ENCODE data around the gene B4GALT2.

Gene B4GALT2

DNA sequence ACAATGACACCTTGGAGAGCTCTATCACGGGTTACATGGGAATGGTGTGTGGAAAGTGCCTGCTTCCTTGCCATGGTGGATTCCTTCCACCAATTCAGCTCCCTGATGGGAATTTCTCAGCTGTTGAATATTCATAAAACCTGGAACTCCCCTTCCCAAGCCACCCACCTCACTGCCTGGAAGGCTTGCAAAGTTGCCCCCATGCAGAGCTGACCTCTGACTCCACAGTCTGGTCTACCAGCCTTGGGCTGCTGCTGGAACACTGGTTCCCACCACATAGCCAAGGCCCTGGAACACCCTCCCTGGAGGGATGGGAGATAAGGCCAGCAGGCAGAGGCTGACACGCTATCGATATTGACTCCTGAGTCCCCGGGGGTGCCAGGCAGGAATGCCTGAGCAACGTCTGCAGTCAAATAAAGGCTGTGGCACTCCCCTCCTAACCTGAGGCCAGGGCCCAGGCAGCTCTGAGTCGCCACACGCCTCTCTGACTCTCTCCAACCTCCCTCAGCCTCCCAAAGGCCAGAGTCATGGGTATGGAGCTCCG is 21.2 kb downstream of the B4GALT2 start:
- DNase-seq (ENCODE audit: low read depth in 4 of 4, low spot score in 1 of 4): no peak

DNA sequence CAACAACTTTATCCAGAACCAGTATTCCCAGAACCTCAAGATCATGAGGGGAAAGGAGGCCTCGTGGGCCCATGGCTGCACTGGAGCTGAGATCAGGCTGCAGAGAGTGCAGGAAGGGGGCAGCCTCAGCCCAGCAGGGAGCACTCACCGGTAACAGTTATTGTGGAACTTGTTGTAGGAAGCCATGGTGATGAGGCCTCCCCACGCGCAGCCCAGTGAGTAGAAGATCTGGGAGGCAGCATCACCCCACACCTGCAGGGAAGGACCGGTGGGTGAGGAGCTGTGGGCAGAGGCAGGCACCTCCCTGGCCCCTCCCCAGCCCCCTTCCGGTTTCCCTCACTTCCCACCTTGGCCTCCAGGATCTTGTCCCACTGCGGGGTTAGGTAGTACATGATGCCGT is 23.2 kb downstream of the B4GALT2 start:
- no peak for DNase-seq (ENCODE audit: low read depth in 4 of 4, low spot score in 1 of 4)

DNA sequence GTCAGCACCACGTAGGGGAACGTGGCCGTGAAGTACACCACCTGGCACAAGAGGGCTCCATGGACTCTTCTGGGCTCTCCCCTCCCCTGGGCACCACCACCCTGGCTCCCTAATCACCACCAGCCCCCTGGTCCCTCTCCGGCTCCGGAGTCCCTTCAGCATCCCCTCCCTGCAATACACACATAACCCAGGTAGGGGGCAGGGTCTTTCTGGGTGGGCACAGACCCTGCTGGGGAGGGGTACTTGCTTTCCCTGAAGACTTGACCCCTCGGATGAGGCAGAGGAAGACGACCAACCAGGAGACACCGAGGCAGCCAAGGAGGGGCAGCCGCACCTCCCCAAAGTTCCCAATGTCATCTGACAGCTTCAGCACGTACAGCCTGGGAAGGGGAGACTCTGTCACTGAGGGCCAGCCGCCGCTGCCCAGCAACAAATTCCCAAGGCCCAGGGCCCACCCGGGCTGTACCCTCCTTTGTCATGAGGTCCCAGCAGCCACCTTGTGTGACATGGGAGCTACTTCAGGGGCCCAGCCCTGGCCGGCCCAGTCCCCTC is 23.7 kb downstream of the B4GALT2 start:
- DNase-seq (ENCODE audit: low read depth in 4 of 4, low spot score in 1 of 4): no peak

DNA sequence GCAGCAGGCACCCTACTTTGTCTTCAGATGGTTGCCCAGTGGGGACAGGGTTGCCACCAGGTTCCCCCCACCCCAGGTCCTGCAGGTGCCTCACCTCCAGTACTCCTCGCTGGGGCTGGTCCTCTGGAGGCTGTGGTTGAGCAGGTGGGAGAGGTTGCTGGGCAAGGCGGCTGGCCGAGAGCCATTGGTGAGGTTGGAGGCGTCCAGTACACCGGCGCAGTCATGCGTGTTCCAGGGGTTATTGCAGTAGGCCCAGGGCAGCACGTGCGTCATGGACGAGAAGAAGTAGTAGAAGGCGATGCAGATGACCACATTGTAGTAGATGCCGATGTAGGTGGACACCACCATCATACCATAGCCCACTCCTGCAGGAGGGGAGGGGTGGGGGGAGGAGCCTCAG is 29.2 kb downstream of the B4GALT2 start:
- DNase-seq (ENCODE audit: low read depth in 4 of 4, low spot score in 1 of 4): no peak

DNA sequence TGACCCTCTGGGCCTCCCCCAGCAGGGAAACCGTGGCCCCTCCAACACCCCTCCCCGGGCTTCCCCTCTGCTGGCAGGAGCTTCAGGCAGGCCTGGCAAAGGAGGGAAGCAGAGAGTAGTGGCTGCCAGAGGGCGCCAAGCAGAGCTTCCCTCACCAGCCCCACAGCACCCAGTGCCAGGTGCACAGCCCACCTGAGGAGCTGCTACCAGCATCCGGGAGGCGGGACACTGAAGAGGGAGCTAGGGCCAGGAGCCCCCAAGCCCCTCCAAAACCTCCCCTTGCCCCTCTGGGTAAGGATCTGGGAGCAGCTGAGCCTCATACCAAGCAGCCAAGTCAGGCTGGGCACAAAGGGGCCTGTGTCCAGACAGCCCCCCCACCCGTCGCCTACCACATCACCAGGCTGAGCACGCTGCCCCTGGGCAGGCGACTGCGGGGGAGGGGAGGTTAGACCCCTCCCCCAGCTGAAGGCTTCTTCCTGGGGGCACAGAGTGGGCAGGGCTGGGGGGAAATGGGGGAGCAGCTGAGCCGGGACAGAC is 32.0 kb downstream of the B4GALT2 start:
- no peak for DNase-seq (ENCODE audit: low read depth in 4 of 4, low spot score in 1 of 4)

DNA sequence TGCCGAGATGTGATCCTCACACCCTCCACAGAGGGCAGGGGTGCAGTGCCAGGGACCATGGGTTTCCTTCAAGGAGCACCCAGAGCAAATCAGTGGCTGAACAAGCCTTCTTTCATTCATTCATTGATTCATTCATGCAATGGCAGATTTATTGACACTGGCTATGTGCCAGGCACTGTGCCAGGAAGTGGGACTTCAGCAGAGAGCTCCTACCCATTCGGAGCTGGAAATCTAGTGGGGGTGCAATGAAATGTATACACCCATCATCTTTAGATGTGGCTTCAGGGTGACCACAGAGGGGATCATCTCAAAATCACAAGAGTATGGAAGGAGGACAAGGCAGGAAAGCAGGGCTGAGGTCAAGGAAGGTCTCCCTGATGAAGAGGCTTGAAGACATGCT is 33.4 kb downstream of the B4GALT2 start:
- DNase-seq (ENCODE audit: low read depth in 4 of 4, low spot score in 1 of 4): no peak

DNA sequence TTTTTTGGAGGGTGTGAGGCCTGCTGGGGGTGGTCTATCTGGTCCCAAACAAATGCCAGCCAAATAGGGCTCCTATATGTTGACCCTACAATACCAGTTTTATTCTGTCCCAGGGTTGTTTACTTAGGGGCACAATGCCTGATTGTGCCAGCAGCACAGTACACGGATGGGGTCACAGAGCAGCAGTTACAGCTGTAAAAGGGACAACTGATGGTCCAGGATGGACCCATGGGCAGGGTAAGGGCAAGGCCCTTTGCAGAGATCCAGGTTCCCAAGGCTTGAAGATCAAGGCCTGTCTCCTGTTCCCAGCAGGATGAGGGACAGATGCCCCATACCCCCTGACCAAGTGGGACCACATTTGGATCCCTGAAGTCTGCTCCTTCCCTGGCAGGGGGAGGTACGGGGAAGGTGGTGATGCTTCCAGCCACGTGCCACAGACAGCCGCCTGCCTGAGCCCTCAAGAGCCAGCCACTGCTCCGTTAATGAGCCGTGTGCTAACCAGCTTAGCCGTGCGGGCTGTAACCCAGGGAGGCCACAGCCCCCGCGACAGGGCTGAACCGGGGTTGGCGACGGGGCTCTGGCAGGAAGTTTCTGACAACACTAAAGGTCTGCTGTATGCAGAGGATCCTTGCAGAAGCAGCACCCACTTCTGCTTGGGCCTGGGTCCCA is 34.1 kb downstream of the B4GALT2 start:
- DNase-seq (ENCODE audit: low read depth in 4 of 4, low spot score in 1 of 4): no peak

DNA sequence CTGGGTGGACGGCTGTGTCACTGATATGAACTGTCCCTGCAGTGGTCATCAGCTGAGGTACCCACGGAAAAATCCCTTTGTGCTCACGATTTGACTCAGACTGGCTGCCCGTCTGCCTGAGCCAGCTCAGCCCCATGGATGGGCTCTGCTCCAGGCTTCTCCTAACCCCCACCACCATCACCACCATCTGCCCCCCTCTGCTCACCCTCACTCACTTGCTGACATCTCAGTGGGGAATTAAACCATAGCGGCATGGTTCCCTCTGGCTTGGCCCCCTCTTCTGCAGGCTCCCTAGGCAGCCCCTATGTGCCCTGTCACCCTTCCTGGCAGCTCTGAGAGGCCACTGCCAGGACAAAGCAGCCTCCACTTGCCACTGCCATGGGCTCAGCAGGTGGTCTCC is 34.9 kb downstream of the B4GALT2 start:
- DNase-seq (ENCODE audit: low read depth in 4 of 4, low spot score in 1 of 4): no peak

DNA sequence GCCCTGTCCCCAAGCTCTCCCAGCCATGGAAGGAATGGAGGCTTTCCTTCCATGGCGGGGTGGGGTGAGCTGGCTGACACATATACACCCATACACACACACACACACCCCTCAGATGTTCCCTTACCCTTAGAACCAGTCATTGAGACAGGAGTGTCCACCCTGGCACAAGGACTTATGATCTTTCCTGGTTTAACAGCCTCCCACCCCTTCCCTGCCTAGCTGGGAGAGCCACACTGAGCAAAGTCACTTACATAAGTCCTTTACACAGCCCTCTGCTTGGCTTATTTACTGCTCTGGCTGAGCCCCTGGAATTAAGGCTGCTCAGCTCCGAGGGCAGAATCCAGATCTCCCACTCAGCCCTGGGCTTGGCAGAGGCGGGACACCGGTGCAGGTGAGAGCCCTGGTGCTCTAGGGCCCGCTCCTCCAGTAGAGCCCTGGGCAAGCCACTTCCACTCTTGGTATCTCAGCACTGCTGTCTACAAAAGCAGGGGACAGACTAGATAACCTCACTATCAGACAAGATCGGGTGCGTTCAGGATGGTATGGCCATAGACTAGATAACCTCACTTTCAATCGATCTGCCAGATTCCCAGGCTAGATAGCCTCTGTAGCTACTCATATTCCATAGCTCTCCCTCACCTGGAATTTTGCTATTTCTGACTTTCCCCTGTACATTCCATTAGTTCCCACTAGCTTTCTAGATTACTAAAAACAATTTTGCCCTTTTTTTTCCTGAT is 35.5 kb downstream of the B4GALT2 start:
- no peak for DNase-seq (ENCODE audit: low read depth in 4 of 4, low spot score in 1 of 4)

DNA sequence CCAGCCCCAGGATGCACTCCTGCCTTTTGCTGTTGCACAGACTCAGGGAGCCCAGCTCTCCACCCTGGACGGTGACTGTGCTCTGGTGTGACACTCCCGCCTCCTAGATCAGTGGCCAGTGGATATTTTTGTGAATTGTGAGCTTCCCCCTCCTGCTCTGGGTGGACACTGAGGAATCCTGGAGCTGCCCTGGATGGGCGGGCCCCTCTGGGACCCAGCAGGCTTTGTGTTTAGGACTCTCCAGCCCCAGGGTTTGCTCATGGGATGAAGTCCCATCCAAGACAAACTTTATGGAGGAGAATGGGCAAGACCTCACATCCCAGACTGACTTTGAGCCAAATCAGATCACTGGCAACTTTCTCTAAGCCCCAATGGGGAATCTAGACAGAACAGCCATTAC is 36.2 kb downstream of the B4GALT2 start:
- DNase-seq (ENCODE audit: low read depth in 4 of 4, low spot score in 1 of 4): no peak

DNA sequence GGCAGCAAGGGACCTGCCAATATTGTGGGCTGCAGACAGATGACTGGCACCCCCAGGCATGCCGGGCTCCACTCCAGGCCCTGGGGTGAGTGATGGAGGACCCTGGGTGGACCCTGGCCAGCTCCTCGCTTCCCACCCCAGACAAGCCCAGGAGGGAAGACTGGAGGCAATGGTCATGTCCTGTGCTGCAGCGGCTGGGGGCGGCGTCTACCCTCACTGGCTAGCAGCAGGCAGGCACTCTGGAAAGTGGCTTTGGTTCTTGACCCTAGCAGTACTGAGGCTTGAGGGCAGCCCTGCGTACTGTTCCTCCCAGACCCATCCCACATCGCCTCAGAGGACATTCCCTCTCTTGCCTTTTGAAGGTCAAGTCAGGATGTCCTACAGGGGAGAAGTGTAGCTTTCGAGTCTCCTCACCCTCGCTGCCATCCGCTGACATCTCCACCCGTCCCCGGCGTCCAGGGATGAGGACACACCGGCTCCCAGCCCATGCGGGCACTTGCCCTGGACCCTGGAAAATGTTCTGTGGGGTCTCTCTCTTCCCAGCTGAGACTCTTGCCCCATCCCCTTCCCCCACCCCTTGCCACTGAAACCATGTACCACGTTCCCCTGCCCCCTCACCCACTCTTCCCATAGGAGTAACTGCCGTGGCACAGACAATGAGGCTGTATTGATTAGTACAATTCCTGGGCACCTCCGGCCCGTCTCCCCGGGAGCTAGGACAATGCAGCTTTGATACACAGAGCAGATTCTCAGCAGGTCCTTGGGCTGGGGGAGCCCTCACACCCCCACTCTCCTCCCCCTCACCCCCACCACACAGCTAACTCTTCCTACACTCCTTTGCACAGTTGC is 37.3 kb downstream of the B4GALT2 start:
- no peak for DNase-seq (ENCODE audit: low read depth in 4 of 4, low spot score in 1 of 4)

DNA sequence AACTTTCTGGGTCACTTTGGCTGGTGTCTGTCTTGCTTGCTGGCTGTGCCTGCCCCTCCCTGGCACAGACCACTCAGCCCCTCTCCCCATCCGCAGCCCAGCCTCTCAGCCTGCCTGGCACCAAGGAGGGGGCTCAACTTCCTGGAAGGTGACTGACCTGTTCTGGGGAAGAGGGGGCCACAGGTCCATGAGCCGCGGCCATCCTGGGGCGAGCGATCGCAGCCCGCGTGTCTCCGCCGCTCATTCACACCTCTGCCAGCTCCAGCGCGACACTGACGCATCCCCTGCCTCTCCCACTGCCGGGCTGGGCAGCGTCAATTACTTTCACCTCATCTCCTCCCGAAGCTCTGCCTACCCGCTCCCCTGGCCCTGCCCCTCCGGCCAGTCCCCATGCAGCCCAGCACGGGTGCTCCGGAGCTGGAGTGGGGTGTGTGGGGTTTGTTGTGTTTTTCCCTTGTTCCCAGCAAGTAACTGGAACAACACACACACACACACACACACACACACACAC is 37.9 kb downstream of the B4GALT2 start:
- DNase-seq (ENCODE audit: low read depth in 4 of 4, low spot score in 1 of 4): no peak

DNA sequence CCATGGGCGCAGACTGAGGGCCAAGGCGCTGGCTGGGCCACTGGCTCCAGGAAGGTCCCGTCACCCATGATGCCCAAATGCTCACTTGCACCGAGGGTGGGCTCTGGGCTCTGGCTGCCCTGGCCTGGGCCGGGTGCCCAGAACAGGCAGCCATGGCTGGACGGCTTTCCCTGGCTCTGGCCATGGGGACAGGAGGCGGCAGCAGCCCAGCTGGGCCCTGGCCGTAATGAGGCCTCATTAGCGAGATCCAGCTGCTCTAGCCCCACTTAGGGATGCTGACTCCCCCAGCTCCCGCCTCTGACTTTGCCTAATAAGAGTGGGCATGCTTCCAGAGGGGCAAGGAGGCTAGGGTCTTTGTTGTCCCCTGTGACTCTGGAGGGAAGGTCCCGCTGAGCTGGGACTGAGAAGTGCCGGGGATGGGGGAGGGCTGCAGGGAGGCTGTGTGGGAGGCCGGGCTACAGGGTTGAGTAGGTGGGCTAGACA is 40.5 kb downstream of the B4GALT2 start:
- no peak for DNase-seq (ENCODE audit: low read depth in 4 of 4, low spot score in 1 of 4)

DNA sequence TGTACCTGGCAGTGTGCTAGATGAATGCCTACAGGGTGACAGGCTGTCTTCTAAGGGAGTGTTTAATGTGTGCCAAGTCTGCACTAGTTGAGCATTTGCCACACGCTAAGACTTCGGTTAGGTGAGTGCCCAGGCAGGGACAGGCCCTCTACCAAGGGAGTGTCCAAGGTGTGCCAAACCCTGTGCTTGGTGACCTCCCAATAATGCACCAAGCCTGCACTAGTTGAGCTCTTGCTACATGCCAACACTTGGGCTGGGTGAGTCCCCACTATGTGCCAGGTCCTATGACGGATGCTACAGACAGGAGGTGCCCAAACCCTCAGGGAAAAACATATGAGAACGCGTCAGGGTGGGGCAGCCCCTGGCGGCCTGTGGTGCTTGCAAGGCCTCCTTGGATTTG is 41.5 kb downstream of the B4GALT2 start:
- DNase-seq (ENCODE audit: low read depth in 4 of 4, low spot score in 1 of 4): no peak

DNA sequence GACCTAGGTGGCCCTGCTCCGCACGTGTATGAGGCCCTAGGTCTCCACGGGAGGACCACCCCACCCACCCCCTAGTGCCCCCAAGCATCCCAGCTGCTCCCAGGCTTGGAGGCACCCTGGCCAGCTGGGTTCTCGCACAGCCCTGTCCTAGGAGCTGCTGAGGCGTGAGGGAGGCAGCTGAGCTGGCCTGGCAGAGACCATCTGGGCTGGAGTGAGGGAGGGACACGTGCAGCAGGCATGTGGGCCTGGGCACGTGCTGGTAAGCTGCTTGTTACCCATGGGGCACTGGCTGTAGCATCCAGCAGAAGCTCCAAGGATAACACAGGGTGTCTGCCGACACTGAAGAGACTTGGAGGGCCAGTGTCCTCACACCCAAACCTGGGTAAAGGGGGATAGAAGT is 42.1 kb downstream of the B4GALT2 start:
- no peak for DNase-seq (ENCODE audit: low read depth in 4 of 4, low spot score in 1 of 4)

DNA sequence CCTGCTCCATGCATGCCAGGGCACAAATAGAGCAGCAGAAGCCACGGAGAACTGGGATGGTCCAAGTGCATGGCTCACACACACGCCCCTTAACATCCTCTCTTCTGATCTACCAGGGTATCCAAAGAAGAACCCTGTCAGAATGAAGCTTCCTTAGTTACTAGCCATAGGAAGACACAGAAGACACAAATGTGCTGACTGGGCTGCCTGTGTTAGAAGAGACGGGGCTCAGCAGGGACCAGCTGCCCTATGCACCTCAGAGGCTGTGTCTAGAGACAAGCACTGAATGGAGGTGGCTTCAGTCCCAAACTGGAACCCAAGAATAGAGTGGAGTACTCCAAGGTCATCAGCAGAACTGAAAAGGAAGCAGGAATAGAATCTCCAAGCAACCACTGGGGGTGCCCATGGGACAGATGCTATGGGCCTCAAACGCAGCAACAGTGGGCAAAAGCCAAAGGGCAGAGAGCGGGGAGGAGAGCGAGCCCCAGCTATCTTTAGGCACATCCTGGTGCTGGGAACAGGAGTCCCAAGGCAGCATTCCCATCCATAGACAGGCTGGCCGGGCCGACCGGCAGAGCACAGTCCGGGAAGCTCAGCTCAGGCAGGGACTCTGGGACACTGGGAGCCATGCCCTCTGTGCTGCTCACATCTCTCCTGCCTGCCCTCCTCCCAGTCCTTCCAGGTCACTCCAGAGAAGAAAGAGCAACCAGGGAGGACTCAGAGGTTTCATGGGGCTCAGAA is 42.7 kb downstream of the B4GALT2 start:
- DNase-seq (ENCODE audit: low read depth in 4 of 4, low spot score in 1 of 4): no peak

DNA sequence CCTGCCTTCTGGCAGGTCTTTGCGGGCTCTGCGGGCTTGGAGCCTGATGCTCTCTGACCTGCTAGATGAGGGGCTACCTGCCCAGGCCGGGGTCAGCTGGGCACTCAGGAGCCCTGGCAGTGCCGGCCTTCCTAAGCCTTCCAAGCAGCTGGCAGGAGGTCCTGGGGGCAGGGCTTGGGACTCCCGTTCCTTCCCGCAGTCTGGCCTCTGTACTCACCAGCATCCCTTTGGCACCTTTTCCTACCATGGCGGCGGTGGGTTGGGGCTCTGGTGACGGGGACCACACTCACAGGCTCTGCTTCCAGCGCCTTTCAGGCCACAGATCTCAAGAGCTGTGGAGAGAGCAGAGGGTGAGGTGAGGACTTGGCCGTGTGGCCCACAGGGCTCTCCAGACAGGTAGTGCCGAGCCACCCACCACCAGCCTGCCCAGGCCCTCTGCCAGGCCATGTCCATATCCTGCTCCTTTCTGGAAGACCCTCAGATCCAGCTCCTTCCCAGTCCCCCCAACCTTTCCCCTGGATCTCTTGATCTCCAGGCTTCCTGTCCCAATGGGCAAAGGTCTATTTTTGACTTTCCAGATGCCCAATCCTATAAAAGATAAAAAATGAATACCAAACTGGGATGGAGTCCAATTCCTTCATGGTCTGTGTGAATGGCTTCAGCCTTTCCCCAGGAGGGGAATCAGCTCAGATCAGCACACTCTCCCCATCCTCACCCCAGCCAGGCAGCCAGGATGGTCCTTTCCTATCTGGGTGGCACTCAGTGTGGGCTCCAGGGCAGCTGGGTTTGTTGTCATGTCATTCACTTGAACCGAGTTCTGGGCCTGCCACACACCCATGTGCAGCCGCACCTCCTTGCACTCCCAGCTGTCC is 45.3 kb downstream of the B4GALT2 start:
- no peak for DNase-seq (ENCODE audit: low read depth in 4 of 4, low spot score in 1 of 4)

DNA sequence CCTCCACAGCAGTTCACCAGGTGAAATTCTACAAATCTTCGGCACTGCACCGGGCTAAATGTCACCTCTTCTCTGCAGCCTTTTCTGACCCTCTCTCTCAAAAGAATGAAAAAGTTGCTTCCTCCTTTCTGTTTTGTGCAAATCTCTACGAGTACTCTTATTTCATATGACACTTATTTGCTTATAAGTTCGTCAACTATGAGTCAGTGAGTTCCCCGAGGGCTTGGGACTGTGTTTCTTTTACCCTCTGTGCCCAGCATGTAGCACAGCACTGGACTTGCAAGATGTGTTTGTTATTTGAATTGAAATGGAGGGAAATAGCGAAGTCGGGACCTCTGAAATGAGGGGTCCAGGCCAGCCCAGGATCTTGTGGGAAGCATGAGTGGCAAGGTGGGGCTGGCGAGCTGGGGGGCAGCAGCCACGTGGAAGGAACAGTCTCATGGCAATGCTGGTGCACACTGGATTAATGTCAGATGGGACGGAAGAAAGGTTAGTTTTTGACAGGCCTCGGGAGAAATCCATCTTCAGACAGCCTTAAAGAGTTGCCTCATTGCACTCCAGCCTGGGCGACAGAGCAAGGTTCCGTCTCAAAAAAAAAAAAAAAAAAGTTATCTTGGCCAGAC is 46.0 kb downstream of the B4GALT2 start:
- no peak for DNase-seq (ENCODE audit: low read depth in 4 of 4, low spot score in 1 of 4)

DNA sequence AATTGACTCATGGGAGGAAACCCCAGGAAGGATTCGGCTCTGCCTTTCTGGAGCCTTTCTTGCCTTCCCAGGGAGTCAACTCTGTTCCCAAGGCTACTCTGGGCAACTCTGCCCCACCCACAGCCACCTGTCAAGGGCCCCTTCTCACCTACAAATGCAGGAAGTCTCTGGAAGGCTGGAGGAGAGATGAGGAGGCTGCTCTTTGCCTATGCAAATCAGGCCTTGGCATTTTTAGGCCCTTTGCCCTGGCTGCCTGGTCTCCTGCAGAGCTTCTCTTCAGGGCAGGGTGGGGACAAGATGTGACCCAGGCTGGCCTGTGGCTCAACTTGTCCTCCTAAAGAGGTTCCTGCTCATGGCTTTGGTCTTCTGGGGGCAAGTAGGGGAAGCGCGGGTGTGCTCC is 46.8 kb downstream of the B4GALT2 start:
- DNase-seq (ENCODE audit: low read depth in 4 of 4, low spot score in 1 of 4): no peak

All from stimulated activated CD4-positive, alpha-beta T cell treated with anti-CD3 and anti-CD28 coated beads, Interleukin-1b, Interleukin-23, amount 100 ng/mL, for 24 hours (primary cell).